Neuronal stem cell (in vitro differentiated cells): Measurements from ENCODE around the gene SLC66A2.

ENCODE experiments used
- DNase-seq: peaks from one replicate; pipeline ENCODE4 v3.0.0-alpha.2; 2013; ENCODE audit warnings: low spot score
- H2AFZ ChIP-seq: one replicate; pipeline ENCODE4 v1.6.1; 2013; ENCODE audit warnings: mild to moderate bottlenecking, low read length, inconsistent platforms
- H2AK5ac ChIP-seq: 2 replicates; pipeline ENCODE4 v1.6.1; 2013; ENCODE audit warnings: low read depth, mild to moderate bottlenecking, inconsistent platforms, low read length, moderate library complexity, mixed read lengths
- H2BK120ac ChIP-seq: 2 replicates; pipeline ENCODE4 v1.6.1; 2013; ENCODE audit warnings: low read depth, mild to moderate bottlenecking, inconsistent platforms, low read length, moderate library complexity, mixed read lengths
- H2BK12ac ChIP-seq: one replicate; pipeline ENCODE4 v1.6.1; 2013; ENCODE audit warnings: low read length, inconsistent platforms
- H2BK15ac ChIP-seq: 2 replicates; pipeline ENCODE4 v1.6.1; 2013; ENCODE audit warnings: mild to moderate bottlenecking, low read length, inconsistent platforms, mixed read lengths
- H2BK5ac ChIP-seq: one replicate; pipeline ENCODE4 v1.6.1; 2013; ENCODE audit warnings: inconsistent platforms, mild to moderate bottlenecking, low read length, moderate library complexity
- H3K14ac ChIP-seq: one replicate; pipeline ENCODE4 v1.6.1; 2013; ENCODE audit warnings: low read length, inconsistent platforms
- H3K18ac ChIP-seq: 2 replicates; pipeline ENCODE4 v1.6.1; 2013; ENCODE audit warnings: low read length, inconsistent platforms
- H3K23ac ChIP-seq: 2 replicates; pipeline ENCODE4 v1.6.1; 2013; ENCODE audit warnings: low read depth, mild to moderate bottlenecking, mixed read lengths, low read length, inconsistent platforms; ENCODE audit not compliant: poor library complexity
- H3K27ac ChIP-seq: replicated peaks from 3 replicates; pipeline ENCODE4 v1.5.1; 2013; ENCODE audit warnings: low read length, inconsistent platforms
- H3K27me3 ChIP-seq, 3 experiments: 2 replicates each; pipeline ENCODE4 v1.6.1; 2013; ENCODE audit warnings: low read length in 3 of 3, mild to moderate bottlenecking in 2 of 3, inconsistent platforms in 1 of 3, low read depth in 1 of 3, mixed read lengths in 1 of 3, moderate library complexity in 1 of 3; ENCODE audit not compliant: control insufficient read depth in 3 of 3, insufficient read depth in 3 of 3
- H3K36me3 ChIP-seq, 2 donors: replicated peaks in 1 of 2; 2 replicates each; pipeline ENCODE4 v1.6.1; 2013; ENCODE audit warnings: low read length in 2 of 2; ENCODE audit not compliant: control insufficient read depth in 2 of 2, insufficient read depth in 2 of 2
- H3K4ac ChIP-seq: 2 replicates; pipeline ENCODE4 v1.6.1; 2013; ENCODE audit warnings: inconsistent platforms, mild to moderate bottlenecking, low read length, moderate library complexity
- H3K4me1 ChIP-seq, 2 donors: 1 replicate in 1 of 2; 2 replicates in 1 of 2; pipeline ENCODE4 v1.6.1; 2013; ENCODE audit warnings: low read length in 2 of 2, low read depth in 1 of 2; ENCODE audit not compliant: control insufficient read depth in 2 of 2, insufficient read depth in 1 of 2
- H3K4me2 ChIP-seq: one replicate; pipeline ENCODE4 v1.6.1; 2013; ENCODE audit warnings: mild to moderate bottlenecking, low read length, inconsistent platforms; ENCODE audit not compliant: insufficient read depth, poor library complexity, severe bottlenecking
- H3K4me3 ChIP-seq, 2 donors: 2 replicates each; pipeline ENCODE4 v1.5.1; 2013; ENCODE audit warnings: low read length in 2 of 2, mild to moderate bottlenecking in 2 of 2, inconsistent platforms in 1 of 2, moderate library complexity in 1 of 2
- H3K79me1 ChIP-seq: one replicate; pipeline ENCODE4 v1.6.1; 2013; ENCODE audit warnings: low read depth, mild to moderate bottlenecking, inconsistent platforms, low read length, moderate library complexity
- H3K9ac ChIP-seq: one replicate; pipeline ENCODE4 v1.6.1; 2013; ENCODE audit warnings: mild to moderate bottlenecking, low read depth, low read length, inconsistent platforms; ENCODE audit not compliant: poor library complexity
- H3K9me3 ChIP-seq, 2 donors: replicated peaks in 1 of 2; 2 replicates each; pipeline versions ENCODE3 to v1.6.1; 2013; ENCODE audit warnings: low read length in 2 of 2, mild to moderate bottlenecking in 2 of 2, inconsistent platforms in 1 of 2, low read depth in 1 of 2, mixed read lengths in 1 of 2, moderate library complexity in 1 of 2; ENCODE audit not compliant: control insufficient read depth in 2 of 2, insufficient read depth in 1 of 2
- H4K8ac ChIP-seq: one replicate; pipeline ENCODE4 v1.6.1; 2013; ENCODE audit warnings: low read depth, mild to moderate bottlenecking, inconsistent platforms, low read length, moderate library complexity
- H4K91ac ChIP-seq: one replicate; pipeline ENCODE4 v1.6.1; 2013; ENCODE audit warnings: low read length, low read depth, mild to moderate bottlenecking, inconsistent platforms; ENCODE audit not compliant: poor library complexity
- WGBS, 2 donors: extraction: QIAGEN DNeasy Blood & Tissue Kit; methylation state at CpG; one replicate each; pipeline ENCODE4 v1.1.7; 2013; ENCODE audit warnings: missing lambda C conversion rate in 2 of 2, mixed read lengths in 1 of 2; ENCODE audit not compliant: insufficient read length in 2 of 2, insufficient replicate concordance in 1 of 2; ENCODE audit errors: extremely low coverage in 2 of 2; 5-methylcytosine and 5-hydroxymethylcytosine counted together

The SLC66A2 gene

GRCh38 chr18:79926715-79927606 is 24.5 kb downstream of the SLC66A2 start:
- no peaks in the 10 kb centered on the region for H3K27me3 ChIP-seq
- no peak for DNase-seq
- H3K4ac ChIP-seq, result no peak overlapping the region

GRCh38 chr18:79926306-79926705 is 25.1 kb downstream of the SLC66A2 start:
- H2BK120ac ChIP-seq, result no peak overlapping the region
- H4K8ac ChIP-seq, result no peak overlapping the region
- peaks cover 0 to 6% of the 10 kb centered on the region in 2 donors for H3K4me1 ChIP-seq
- H3K9ac ChIP-seq, result no peak overlapping the region
- no peak overlapping the region for H3K4ac ChIP-seq
- H3K27ac ChIP-seq, result no peak overlapping the region
- H3K14ac ChIP-seq, result no peak overlapping the region
- no peak overlapping the region for H3K4me3 ChIP-seq
- no peak overlapping the region for H3K4me2 ChIP-seq
- peaks cover 14 to 50% of the 10 kb centered on the region in 2 donors for H3K9me3 ChIP-seq
- H3K23ac ChIP-seq, result no peak overlapping the region
- H3K18ac ChIP-seq, result no peak overlapping the region
- no peak overlapping the region for H2BK15ac ChIP-seq
- no peak overlapping the region for H2AFZ ChIP-seq
- no peak overlapping the region for H2BK5ac ChIP-seq
- WGBS, 2 donors, result no CpG with 5 or more reads among the region's 11 CpGs
- no peaks in the 10 kb centered on the region for H3K27me3 ChIP-seq
- peaks cover 0 to 60% of the 10 kb centered on the region in 2 donors for H3K36me3 ChIP-seq
- H2AK5ac ChIP-seq, result no peak overlapping the region
- H2BK12ac ChIP-seq, result no peak overlapping the region
- H3K79me1 ChIP-seq, result peaks cover 8% of the 10 kb centered on the region
- no peak overlapping the region for H4K91ac ChIP-seq
- no peak for DNase-seq

More at GRCh38 chr18:79926715-79927606, 24.5 kb downstream of the SLC66A2 start:
- Histone ChIP-seq H3K27ac (no peak overlapping the region), H3K4me2 (no peak overlapping the region), H2BK5ac (peak overlapping the region; percentile 49), H3K79me1 (peaks cover 8% of the 10 kb centered on the region), H3K9me3 (peaks cover 17 to 54% of the 10 kb centered on the region in 2 donors), H3K23ac (peak overlapping the region; percentile 26), H2BK15ac (no peak overlapping the region), H3K36me3 (peaks cover 0 to 60% of the 10 kb centered on the region in 2 donors), H2AFZ (no peak overlapping the region), H3K4me1 (peaks cover 0 to 6% of the 10 kb centered on the region in 2 donors), H3K14ac (no peak overlapping the region), H4K8ac (no peak overlapping the region), H3K4me3 (no peak overlapping the region), H2BK120ac (no peak overlapping the region), H3K18ac (no peak overlapping the region), H2AK5ac (peak overlapping the region; percentile 49), H3K9ac (no peak overlapping the region), H4K91ac (no peak overlapping the region), H2BK12ac (no peak overlapping the region)
- no CpG with 5 or more reads among the region's 21 CpGs for WGBS, 2 donors

GRCh38 chr18:79924814-79925731 is 26.4 kb downstream of the SLC66A2 start:
- Histone ChIP-seq H3K9ac (no peak overlapping the region), H2BK120ac (no peak overlapping the region), H4K8ac (no peak overlapping the region), H4K91ac (no peak overlapping the region), H3K27me3 (no peaks in the 10 kb centered on the region), H2BK15ac (no peak overlapping the region), H3K14ac (no peak overlapping the region), H3K4me3 (no peak overlapping the region), H3K4me1 (peaks cover 0 to 6% of the 10 kb centered on the region in 2 donors), H2BK12ac (no peak overlapping the region), H3K23ac (no peak overlapping the region), H3K4me2 (no peak overlapping the region), H3K36me3 (peaks cover 0 to 60% of the 10 kb centered on the region in 2 donors), H3K79me1 (peaks cover 8% of the 10 kb centered on the region), H3K27ac (no peak overlapping the region), H2AK5ac (no peak overlapping the region), H3K4ac (no peak overlapping the region), H3K9me3 (peaks cover 14 to 38% of the 10 kb centered on the region in 2 donors), H3K18ac (no peak overlapping the region), H2AFZ (no peak overlapping the region), H2BK5ac (no peak overlapping the region)
- no peak for DNase-seq
- WGBS, 2 donors, result no CpG with 5 or more reads among the region's 25 CpGs
